Measurements from ENCODE around the gene GRPR.

Gene GRPR

DNA sequence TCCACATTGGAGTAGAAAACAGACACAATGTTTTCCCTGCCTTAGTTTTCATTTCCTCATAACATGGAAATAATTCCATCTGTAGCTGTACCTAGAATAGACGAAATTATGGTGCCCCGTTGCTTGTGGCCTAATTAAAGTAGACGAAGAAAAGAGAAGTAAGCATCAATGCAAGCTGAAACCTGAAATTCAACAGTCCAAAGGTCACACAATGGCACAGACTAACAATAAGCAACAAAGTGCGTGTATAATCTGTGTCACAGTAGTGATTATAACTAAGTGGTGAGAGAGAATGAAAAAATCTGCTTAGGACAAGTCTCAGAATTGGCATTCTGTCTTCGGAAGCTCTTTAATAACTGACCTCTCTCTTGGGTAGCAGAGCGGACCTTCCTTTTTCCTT, 68.2 kb downstream of the GRPR start:
- no peak for ATAC-seq
- no peak for TF ChIP-seq CSDC2 (CRISPR knock-in tag; IDR thresholded peaks at IDR 0.05)
- TF ChIP-seq ZNF70 (CRISPR knock-in tag; IDR thresholded peaks at IDR 0.05), result no peak
- TF ChIP-seq, protein P1, sequence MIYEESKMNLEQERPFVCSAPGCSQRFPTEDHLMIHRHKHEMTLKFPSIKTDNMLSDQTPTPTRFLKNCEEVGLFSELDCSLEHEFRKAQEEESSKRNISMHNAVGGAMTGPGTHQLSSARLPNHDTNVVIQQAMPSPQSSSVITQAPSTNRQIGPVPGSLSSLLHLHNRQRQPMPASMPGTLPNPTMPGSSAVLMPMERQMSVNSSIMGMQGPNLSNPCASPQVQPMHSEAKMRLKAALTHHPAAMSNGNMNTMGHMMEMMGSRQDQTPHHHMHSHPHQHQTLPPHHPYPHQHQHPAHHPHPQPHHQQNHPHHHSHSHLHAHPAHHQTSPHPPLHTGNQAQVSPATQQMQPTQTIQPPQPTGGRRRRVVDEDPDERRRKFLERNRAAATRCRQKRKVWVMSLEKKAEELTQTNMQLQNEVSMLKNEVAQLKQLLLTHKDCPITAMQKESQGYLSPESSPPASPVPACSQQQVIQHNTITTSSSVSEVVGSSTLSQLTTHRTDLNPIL (CRISPR knock-in tag; IDR thresholded peaks at IDR 0.05; ENCODE audit: low read depth), result no peak
- no peak for TF ChIP-seq PPARA (CRISPR knock-in tag; IDR thresholded peaks at IDR 0.05; ENCODE audit: borderline replicate concordance)
- TF ChIP-seq GLIS3 (CRISPR knock-in tag; IDR thresholded peaks at IDR 0.05), result no peak
- no peak for TF ChIP-seq ZFP3 (CRISPR knock-in tag; IDR thresholded peaks at IDR 0.05)
- TF ChIP-seq ARNTL (CRISPR knock-in tag; IDR thresholded peaks at IDR 0.05; ENCODE audit: borderline replicate concordance, low read depth), result no peak
- TF ChIP-seq ZFP30 (CRISPR knock-in tag; IDR thresholded peaks at IDR 0.05), result no peak
- TF ChIP-seq RARB (CRISPR knock-in tag; IDR thresholded peaks at IDR 0.05), result no peak
- TF ChIP-seq ZC3H10 (CRISPR knock-in tag; IDR thresholded peaks at IDR 0.05), result no peak
- TF ChIP-seq ESRRG (CRISPR knock-in tag; IDR thresholded peaks at IDR 0.05), result no peak
- TF ChIP-seq, protein P2, sequence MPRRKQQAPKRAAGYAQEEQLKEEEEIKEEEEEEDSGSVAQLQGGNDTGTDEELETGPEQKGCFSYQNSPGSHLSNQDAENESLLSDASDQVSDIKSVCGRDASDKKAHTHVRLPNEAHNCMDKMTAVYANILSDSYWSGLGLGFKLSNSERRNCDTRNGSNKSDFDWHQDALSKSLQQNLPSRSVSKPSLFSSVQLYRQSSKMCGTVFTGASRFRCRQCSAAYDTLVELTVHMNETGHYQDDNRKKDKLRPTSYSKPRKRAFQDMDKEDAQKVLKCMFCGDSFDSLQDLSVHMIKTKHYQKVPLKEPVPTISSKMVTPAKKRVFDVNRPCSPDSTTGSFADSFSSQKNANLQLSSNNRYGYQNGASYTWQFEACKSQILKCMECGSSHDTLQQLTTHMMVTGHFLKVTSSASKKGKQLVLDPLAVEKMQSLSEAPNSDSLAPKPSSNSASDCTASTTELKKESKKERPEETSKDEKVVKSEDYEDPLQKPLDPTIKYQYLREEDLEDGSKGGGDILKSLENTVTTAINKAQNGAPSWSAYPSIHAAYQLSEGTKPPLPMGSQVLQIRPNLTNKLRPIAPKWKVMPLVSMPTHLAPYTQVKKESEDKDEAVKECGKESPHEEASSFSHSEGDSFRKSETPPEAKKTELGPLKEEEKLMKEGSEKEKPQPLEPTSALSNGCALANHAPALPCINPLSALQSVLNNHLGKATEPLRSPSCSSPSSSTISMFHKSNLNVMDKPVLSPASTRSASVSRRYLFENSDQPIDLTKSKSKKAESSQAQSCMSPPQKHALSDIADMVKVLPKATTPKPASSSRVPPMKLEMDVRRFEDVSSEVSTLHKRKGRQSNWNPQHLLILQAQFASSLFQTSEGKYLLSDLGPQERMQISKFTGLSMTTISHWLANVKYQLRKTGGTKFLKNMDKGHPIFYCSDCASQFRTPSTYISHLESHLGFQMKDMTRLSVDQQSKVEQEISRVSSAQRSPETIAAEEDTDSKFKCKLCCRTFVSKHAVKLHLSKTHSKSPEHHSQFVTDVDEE (CRISPR knock-in tag; IDR thresholded peaks at IDR 0.05), result no peak
- no peak for TF ChIP-seq TCF4 (CRISPR knock-in tag; IDR thresholded peaks at IDR 0.05; ENCODE audit: borderline replicate concordance)
- TF ChIP-seq, protein P3, sequence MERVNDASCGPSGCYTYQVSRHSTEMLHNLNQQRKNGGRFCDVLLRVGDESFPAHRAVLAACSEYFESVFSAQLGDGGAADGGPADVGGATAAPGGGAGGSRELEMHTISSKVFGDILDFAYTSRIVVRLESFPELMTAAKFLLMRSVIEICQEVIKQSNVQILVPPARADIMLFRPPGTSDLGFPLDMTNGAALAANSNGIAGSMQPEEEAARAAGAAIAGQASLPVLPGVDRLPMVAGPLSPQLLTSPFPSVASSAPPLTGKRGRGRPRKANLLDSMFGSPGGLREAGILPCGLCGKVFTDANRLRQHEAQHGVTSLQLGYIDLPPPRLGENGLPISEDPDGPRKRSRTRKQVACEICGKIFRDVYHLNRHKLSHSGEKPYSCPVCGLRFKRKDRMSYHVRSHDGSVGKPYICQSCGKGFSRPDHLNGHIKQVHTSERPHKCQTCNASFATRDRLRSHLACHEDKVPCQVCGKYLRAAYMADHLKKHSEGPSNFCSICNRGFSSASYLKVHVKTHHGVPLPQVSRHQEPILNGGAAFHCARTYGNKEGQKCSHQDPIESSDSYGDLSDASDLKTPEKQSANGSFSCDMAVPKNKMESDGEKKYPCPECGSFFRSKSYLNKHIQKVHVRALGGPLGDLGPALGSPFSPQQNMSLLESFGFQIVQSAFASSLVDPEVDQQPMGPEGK (CRISPR knock-in tag; IDR thresholded peaks at IDR 0.05; ENCODE audit: borderline replicate concordance), result no peak
- no peak for TF ChIP-seq TOX (CRISPR knock-in tag; IDR thresholded peaks at IDR 0.05; ENCODE audit: borderline replicate concordance)
- no peak for TF ChIP-seq SNAI2 (CRISPR knock-in tag; IDR thresholded peaks at IDR 0.05)
- TF ChIP-seq ZNF8 (CRISPR knock-in tag; IDR thresholded peaks at IDR 0.05), result no peak
- TF ChIP-seq BACH2 (CRISPR knock-in tag; IDR thresholded peaks at IDR 0.05; ENCODE audit: borderline replicate concordance), result no peak

DNA sequence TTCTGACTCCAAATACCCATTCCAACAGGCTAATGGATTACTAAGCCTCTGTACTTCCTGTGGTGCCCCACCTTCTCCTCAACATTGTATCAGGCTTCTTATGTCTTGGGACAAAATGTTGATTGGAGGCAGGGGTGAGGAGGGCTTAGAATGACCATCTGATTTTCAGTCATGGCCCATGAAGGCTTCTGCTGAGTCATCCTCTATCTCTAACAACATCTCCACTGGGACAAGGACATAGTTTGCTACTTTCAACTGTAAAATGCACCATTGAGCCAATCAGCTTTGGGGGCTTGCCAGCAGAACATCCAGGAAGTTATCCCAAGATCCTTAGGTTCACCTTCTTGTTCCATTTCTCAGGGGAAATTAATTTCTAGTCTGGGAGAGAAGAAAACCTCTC, 73.5 kb downstream of the GRPR start:
- no peak for ATAC-seq
- TF ChIP-seq ZNF70 (CRISPR knock-in tag; IDR thresholded peaks at IDR 0.05) (no peak), CSDC2 (CRISPR knock-in tag; IDR thresholded peaks at IDR 0.05) (no peak), SNAI2 (CRISPR knock-in tag; IDR thresholded peaks at IDR 0.05) (no peak), ARNTL (CRISPR knock-in tag; IDR thresholded peaks at IDR 0.05; ENCODE audit: borderline replicate concordance, low read depth) (no peak), ZNF8 (CRISPR knock-in tag; IDR thresholded peaks at IDR 0.05) (no peak), ZFP3 (CRISPR knock-in tag; IDR thresholded peaks at IDR 0.05) (no peak), OSR1 (CRISPR knock-in tag; IDR thresholded peaks at IDR 0.05) (no peak)
- TF ChIP-seq, protein P4, sequence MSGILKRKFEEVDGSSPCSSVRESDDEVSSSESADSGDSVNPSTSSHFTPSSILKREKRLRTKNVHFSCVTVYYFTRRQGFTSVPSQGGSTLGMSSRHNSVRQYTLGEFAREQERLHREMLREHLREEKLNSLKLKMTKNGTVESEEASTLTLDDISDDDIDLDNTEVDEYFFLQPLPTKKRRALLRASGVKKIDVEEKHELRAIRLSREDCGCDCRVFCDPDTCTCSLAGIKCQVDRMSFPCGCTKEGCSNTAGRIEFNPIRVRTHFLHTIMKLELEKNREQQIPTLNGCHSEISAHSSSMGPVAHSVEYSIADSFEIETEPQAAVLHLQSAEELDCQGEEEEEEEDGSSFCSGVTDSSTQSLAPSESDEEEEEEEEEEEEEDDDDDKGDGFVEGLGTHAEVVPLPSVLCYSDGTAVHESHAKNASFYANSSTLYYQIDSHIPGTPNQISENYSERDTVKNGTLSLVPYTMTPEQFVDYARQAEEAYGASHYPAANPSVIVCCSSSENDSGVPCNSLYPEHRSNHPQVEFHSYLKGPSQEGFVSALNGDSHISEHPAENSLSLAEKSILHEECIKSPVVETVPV (CRISPR knock-in tag; IDR thresholded peaks at IDR 0.05), result no peak

DNA sequence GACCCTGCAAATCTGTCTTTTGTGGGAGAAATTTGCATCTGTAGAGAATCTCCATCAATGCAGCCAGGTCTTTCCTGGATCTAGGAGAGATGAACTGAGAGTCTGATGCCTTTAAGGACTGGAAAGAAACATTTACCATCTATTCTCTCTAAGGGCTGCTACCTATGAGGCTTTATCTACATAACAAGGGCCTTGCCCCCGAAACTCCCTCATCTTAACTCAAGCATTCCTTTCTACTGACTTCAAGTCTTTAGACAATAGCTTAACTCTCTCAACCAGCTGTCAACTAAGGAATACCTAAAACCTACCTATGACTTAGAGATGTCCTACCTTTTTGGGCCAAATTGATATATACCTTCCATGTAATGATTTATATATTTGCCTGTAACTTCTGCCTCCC, 76.0 kb downstream of the GRPR start:
- TF ChIP-seq OSR1 (CRISPR knock-in tag; IDR thresholded peaks at IDR 0.05) (no peak), ZC3H10 (CRISPR knock-in tag; IDR thresholded peaks at IDR 0.05) (no peak), ZFP3 (CRISPR knock-in tag; IDR thresholded peaks at IDR 0.05) (no peak), GLIS3 (CRISPR knock-in tag; IDR thresholded peaks at IDR 0.05) (no peak), TCF4 (CRISPR knock-in tag; IDR thresholded peaks at IDR 0.05; ENCODE audit: borderline replicate concordance) (no peak), RARB (CRISPR knock-in tag; IDR thresholded peaks at IDR 0.05) (no peak), ESRRG (CRISPR knock-in tag; IDR thresholded peaks at IDR 0.05) (no peak), ARNTL (CRISPR knock-in tag; IDR thresholded peaks at IDR 0.05; ENCODE audit: borderline replicate concordance, low read depth) (no peak), CSDC2 (CRISPR knock-in tag; IDR thresholded peaks at IDR 0.05) (no peak), ZNF8 (CRISPR knock-in tag; IDR thresholded peaks at IDR 0.05) (no peak), SNAI2 (CRISPR knock-in tag; IDR thresholded peaks at IDR 0.05) (no peak), TOX (CRISPR knock-in tag; IDR thresholded peaks at IDR 0.05; ENCODE audit: borderline replicate concordance) (no peak), BACH2 (CRISPR knock-in tag; IDR thresholded peaks at IDR 0.05; ENCODE audit: borderline replicate concordance) (no peak)
- TF ChIP-seq, protein P1 (CRISPR knock-in tag; IDR thresholded peaks at IDR 0.05; ENCODE audit: low read depth), result no peak
- TF ChIP-seq, protein P3 (CRISPR knock-in tag; IDR thresholded peaks at IDR 0.05; ENCODE audit: borderline replicate concordance), result no peak
- ATAC-seq, result no peak
